NCI-H1694 treated with DMSO at 0.1 percent for 48 hours (cell line): ENCODE data around the gene TUBA4B.
"Not testable (repeated sequence)": the region's sequence is repeated elsewhere in the genome, so short reads cannot be mapped to it uniquely, and the experiment has no call there.

Experiments
- DNase-seq: peaks from one replicate; lab custom pipeline; 2025; lab: John Stamatoyannopoulos, UW

Gene TUBA4B

DNA sequence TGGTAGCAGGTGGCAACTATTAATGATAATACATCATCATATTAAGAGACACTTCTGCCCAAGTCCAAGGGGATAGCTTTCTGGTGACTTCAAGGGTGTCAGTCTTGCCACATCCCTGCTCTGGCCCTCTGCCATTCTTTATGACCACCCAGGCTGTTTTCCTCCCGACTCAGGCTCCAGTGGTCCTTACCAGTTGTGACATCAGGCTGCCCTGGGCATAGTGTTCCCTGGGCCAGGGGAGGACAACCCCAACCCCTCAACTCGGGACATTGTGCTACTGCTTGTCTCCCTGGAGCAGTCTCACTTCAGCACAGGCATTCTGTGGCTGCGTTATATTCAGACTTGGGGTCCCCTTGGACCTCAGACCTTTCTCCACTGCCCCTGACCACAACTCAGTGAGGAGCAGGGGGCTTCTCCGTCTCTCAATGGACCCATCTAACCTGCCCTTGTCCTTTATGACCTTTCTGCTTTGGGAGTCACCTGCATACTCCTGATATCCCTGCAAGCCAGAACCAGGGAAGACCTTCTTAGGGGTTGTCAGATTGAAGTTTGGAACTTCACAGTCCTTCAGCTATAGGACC, 39.0 kb downstream of the TUBA4B start:
- DNase-seq: no peak

DNA sequence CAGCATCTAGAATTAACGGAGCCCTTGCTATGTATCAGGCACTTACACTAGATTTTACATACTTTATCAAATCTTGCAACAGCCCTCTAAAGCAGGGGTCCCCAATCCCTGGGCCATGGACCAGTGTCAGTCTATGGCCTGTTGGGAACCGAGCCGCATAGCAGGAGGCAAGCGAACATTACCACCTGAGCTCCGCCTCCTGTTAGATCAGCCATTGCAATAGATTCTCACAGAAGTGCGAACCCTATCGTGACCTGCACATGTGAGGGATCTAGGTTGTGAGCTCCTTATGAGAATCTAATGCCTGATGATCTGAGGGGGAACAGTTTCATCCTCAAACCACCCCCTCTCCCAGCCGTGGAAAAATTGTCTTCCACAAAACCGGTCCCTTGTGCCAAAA, 39.6 kb downstream of the TUBA4B start:
- no peak for DNase-seq

DNA sequence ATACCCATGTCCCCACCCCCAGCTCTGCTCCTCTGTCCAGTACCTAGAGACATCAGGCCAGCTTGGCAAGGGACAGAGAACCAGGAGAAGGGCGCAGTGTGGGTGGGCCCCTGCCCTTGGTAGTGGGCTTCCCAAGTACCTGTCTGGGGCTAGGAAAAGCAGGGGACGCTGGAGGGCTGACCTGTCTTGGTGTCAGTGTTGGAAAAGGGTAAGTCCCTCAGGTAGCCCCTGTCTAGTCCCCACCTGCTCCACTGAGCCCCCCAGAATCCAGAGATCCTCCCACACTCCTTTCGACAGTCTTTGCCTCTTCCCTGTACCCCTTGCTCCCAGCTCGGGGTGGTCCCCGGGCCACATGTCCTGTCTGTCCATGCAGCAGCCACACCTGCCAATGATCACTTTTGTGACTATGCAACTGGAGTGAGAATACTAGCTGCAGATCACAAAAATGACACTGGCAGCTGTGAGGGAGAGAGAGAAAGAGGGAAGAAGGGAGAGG, 40.7 kb downstream of the TUBA4B start:
- DNase-seq: no peak

- peak; percentile 73 for DNase-seq
Measured at GRCh38 chr2:219294356-219295351, 41.6 kb downstream of the TUBA4B start.

DNA sequence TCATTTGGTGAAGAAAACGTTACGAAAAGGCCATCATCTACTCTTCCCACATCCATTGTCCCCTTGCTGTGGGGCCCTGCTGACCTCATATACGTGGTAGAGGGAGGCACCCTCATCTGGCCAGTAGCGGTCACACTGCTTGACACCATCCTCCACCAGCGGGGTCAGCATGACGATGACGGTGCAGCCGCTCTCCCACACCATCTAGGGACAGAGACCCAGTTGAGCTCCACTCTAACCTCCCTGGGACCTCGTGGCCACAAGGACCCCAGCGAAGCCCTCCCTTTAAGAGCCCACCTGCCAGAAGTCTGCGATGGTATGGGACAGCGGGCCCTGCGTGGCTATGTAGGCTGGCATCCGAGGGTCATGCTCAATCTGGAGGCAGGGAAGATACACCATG, 43.1 kb downstream of the TUBA4B start:
- no peak for DNase-seq

DNA sequence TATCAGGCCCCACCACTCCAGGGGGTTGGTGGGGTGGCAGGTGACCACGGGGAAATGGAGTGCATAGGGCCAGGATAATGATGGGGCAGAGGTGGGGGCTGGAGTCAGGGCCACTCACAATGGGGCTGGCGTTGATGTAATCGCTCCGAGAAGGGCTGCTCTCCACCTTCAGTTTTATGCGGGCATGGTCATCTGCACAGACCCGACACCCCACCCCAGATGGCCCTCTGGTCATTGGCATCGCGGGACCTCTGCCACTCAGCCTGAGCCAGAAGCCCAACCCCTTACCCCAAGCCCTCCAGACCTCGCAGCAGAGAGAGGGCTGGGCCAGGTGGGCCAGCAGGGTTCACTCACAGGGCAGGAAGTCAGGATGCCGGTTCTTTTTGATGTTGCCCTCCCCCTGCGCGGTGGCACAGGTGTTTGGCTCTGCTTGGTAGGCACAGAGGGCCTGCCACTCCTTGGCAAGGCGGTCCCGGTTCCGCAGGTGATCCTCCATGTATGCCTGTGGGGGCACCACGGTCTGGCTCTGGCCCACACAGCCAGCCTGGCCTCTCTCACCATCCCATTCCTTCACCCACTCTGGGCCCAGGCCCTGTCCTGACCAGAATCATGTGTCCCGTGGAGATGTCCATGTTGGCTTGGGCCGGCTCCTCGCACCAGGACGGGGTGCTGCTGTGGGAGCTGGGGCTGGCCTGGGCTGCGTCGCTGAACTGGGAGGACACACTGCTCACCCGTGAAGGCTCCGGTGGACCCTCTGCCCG, 43.8 kb downstream of the TUBA4B start:
- no peak for DNase-seq

GRCh38 chr2:219297766-219298456, 44.9 kb downstream of the TUBA4B start:
- DNase-seq: no peak

GRCh38 chr2:219298759-219299371, 45.8 kb downstream of the TUBA4B start:
- peak; percentile 53 for DNase-seq

DNA sequence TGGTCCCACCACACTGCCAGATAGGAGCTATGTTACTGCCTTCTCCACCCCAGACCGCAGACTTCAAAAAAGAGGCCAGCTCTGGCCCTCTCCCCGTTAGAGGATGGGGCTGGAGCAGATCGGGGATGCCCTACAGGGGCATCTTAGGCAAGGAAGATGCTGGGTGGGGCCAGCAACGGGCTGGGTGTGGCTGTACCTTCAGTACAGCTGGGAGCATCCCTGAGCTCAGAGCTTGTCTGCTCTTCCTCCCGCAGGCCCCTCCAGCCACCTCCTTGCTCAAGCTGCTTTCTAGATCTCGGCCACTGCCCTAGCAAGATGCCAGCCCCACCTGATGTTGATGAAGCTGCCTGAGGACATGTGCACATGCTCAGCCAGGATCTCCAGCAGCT, 46.3 kb downstream of the TUBA4B start:
- DNase-seq: no peak

- DNase-seq: no peak
Measured at GRCh38 chr2:219300022-219300421, 47.0 kb downstream of the TUBA4B start.

DNA sequence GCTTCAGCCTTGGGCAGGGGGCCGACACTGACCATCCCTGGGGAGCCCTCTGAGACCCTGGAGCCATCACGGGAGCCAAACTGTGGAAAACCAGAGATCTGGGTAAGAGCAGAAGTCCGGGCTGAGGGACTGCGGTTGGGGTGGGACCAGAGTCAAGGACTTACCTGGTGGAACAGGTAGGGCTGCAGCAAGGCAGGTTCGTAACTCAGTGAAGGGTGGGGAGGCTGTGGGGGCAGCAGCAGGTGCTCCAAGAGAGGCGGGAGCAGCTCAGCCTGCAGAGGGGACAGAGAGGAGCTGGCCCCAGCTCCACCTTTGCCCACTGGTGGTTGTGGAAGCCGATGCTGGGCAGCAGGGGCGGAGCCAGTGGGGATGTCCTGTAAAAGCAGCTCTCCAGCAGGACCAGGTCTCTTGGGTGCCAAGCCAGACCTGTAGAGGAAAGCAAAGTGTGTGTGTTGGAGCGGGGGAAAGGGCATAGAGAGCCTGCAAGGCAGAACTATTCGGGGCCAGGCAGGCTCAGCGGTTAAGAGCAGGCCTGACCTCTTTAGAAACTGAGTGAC, 49.4 kb downstream of the TUBA4B start:
- DNase-seq: no peak

DNA sequence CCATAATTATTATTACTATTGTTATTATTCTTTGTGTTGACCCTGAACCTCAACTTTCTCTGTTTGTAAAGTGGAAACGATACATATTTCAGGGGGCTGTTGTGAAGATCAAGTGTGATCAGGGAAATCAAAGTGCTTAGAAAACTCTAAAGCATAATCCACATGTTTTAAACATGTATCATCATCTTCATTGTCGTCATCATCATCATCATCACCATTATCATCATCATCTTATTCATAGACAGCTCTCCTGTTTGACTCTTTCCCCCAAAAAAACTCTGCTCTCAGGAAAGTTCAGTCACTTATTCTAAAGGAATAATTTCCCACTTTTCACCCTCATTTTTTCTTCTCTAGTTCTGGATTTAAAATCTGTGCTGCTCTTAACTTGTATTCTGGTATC, 51.2 kb downstream of the TUBA4B start:
- DNase-seq: no peak

GRCh38 chr2:219306047-219306446, 53.0 kb downstream of the TUBA4B start:
- DNase-seq: no peak

DNA sequence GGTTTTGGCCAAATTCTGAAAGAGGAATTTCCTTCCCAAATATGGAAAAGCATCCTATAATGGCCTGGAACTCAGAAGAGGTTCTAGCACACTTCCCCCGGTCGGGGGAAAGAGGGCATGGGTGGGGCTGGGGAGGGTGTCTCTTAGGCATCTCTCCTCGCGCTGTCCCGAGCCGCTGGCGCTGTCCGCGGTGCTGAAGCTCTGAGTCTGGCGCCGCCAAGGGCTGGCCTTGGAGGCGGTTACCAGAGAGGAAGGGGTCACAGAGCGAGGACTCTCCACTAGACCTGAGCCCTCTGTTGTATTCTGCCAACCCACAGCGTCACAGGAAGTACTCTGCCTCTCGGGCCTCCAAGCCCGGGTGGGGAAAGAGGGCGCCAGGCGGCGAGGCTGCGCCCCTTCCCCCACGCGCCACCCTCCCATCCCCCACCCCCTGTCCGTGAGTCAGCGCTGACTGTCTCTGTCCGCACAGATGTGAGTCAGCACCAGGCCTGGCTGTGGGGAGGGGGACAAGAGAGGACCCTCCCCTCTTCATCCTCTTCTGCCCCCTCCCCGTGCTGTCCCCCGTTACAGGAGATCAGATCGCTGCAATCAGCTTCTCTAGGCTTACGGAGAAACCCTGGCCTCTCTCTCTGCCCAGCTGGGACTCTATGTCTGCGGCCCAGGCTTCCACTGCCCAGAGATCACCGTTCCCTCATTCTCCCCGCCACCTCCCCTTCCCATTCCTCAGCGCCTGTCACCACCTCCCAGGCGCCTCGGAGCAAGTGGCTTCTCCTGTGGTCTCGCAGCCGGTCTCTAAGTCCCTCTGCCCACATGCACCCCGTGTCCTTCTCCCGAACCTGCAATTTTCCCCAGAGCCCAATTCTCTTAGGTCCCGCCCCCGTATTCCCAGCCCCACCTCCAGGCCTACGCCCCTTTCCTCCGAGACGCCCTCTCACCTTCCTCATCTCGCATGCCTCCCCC, 55.4 kb downstream of the TUBA4B start:
- no peak for DNase-seq

- DNase-seq: peak; percentile 75
Measured at GRCh38 chr2:219309278-219309677, 56.2 kb downstream of the TUBA4B start, which contains the start of gene PTPRN. Gene PTPRN (minus strand): TSS chr2:219309401. CDS start chr2:219309332, 69 bp downstream.

DNA sequence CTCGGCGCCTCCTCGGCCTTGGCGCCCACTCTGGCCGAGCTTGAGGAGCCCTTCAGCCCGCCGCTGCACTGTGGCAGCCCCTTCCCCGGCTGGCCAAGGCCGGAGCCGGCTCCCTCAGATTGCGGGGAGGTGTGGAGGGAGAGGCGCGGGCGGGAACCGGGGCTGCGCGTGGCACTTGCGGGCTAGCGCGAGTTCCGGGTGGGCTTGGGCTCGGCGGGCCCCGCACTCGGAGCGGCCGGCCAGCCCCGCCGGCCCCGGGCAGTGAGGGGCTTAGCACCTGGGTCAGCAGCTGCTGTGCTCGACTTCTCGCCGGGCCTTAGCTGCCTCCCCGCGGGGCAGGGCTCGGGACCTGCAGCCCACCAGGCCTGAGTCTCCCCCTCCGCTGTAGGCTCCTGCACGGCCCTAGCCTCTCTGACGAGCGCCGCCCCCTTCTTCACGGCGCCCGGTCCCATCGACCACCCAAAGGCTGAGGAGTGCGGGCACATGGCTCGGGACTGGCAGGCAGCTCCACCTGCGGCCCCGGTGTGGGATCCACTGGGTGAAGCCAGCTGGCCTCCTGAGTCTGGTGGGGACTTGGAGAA, 59.7 kb downstream of the TUBA4B start:
- DNase-seq: not testable (repeated sequence)

DNA sequence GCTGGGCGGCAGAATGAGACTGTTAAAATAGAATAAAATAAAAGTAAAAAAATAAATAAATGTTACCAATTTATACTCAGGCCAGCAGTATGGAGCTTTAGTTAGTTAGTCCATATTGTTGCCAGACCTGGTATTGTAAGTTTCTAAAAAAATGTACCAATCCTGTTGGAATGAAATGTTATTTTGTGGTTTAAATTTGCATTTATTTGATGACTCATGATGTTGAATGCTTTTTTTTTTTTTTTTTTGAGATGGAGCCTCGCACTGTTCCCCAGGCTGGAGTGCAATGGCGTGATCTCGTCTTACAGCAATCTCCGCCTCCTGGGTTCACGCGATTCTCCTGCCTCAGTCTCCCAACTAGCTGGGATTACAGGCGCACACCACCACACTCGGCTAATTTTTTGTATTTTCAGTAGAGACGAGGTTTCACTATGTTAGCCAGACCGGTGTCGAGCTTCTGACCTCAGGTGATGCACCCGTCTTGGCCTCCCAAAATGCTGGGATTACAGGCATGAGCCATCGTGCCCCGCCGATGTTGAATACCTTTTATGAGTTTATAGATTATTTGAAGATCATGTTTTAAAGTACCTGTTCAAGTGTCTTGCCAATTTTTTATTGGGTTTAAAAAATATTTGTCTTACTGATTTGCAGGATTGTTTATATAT, 61.9 kb downstream of the TUBA4B start:
- DNase-seq: no peak
